Mesenteric fat pad (tissue), 1 donor: ENCODE data around the gene CABLES1. TPM values are rescaled to one million over a fixed set of nuclear protein-coding genes. Genes with fewer than 3 reads are reported as not detected.

Source experiments
- DNase-seq: peaks from one replicate; pipeline ENCODE4 v3.0.0-alpha.2; 2020; ENCODE audit warnings: low spot score
- total RNA-seq: library from RNA; stranded (reverse); fragmentation: NEBNext Ultra II Directional; extraction: Animal tissue kit (Norgen Biotek cat#: 25700); gene quantifications from one replicate; pipeline ENCODE4 v1.2.1, GENCODE V29; 2021
- donor health status: DM: yes; HTN: yes; CAD: no.

The CABLES1 gene
- total RNA-seq, 1 donor from 2014 or later, result 57.0 TPM

DNA sequence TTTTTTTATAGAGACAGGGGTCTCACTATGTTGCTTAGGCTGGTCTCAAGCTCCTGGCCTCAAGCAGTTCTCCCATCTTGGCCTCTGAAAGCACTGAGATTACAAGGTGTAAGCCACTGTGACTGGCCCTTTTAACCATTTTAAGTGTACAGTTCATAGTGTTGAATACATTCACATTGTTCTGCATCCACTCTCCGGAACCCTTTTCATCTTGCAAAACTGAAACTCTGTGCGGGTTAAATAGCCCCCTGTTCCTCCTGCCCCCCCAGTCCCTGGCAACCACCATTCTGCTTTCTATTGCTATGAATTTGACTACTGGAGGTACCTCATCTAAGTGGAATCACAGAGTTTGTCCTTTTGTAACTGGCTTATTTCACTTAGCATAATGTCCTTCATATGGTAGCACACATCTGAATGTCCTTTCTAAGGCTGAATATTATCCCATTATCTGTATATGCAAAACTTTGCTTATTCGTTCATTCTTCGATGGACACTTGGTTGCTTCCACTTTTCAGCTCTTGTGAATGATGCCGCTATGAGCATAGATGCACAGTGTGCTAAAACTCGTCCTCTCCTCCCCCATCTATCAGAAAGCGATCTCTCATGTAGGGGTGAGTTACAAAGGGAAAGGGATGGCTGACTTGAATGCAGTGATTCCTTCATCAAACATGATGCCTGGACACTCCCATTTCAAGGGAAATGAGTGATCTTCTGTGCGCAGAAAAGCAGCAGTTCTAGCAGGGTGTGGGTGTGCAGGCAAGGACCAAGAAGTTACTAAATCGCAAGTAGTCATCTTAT, 30.2 kb downstream of the CABLES1 start:
- DNase-seq, result no peak

DNA sequence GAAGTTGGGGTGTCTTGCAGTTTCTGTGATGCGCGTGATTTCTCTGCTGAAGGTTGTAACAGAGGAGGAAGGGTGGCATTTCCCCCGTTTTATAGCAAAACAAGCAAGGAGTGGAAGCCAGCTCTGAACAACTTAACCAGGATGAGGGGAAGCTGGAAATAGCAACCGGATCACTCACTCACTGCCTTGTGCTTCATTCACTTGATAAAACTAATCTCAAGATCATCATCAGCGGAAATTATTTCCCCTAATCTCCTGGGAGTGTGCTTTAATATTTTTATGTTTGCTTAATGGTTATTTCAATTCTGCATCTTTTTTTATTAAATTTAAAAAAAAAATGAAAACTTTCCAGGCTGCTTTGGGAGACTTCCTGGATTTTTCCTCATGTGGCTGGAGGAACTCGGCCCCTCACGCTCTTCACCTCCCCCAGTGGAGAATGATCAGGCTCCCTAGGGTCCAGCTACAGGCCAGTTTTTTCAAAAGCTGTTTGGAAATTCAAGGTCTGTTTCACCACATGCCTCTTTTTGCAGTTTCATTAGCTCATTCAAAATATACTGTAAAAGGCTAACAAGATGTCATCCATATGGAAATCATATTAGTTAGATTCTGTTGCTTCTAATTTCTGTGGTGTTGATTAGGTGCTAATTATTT, 31.7 kb downstream of the CABLES1 start:
- DNase-seq, result no peak

GRCh38 chr18:23169673-23170044, 34.4 kb downstream of the CABLES1 start:
- no peak for DNase-seq

- no peak for DNase-seq
These were observed 34.9 kb downstream of the CABLES1 start for GRCh38 chr18:23170137-23170536.

DNA sequence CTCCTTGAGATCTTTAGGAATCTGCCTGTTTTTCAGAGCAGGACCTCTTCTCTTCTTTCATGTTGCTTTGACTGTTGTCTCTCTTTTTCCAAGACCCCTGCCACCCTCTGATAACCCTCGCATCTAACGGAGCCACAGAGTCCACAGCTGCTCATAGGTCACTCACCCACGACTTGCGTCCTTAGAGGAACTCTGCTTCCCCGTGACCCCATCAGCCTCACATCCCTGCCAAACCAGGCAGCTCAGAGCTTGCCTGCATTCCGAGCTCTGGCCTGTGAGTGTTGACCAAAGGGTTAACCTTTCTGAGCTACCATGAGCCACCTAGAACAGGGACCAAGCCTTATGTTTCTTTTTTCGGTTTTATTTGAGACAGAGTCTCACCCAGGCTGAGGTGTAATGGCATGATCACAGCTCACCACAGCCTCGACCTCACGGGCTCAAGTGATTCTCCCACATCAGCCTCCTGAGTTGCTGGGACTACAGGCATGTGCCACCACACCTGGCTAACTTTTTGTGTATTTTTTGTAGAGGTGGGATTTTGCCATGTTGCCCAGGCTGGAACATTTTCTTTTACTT, 36.4 kb downstream of the CABLES1 start:
- DNase-seq, result no peak

GRCh38 chr18:23172591-23173380, 37.5 kb downstream of the CABLES1 start:
- DNase-seq, result no peak

DNA sequence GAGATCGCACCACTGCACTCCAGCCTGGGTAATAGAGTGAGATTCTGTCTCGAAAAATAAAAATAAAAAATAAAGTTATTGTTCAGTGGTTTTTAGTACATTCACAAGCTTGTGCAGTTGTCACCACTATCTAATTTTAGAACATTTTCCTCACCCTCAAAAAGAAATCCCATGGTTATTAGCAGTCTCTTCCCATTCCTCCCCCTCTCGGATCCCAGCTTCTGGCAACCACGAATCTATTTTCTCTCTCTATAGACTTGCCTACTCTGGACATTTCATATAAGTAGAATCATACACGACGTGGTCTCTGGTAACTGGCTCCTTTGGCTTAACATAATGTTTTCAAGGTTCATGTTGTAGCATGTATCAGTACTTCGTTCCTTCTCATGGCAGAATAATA, 38.6 kb downstream of the CABLES1 start:
- no peak for DNase-seq

- no peak for DNase-seq
These were observed 41.6 kb downstream of the CABLES1 start for GRCh38 chr18:23176701-23177432.

- no peak for DNase-seq
These were observed 42.3 kb downstream of the CABLES1 start for GRCh38 chr18:23177433-23178072.

- no peak for DNase-seq
These were observed 42.9 kb downstream of the CABLES1 start for GRCh38 chr18:23178201-23178600.

DNA sequence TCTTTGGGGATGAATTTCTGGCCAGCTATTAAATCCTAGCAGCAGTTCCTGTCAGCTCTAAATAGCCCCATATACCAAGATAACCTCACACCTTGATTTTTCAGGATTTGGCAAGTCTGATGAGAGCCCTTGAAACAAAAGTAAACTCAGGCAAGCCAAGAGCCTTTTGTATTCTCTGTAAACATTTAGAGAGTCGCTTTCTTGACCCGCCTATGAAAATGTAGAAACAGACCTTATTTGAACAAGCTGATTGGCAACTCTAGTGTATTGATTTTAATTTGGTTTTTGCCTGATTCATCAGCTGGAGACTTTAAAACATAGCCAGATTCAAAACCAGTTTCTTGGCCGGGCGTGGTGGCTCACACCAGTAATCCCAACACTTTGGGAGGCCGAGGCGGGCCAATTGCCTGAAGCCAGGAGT, 43.4 kb downstream of the CABLES1 start:
- DNase-seq, result no peak

DNA sequence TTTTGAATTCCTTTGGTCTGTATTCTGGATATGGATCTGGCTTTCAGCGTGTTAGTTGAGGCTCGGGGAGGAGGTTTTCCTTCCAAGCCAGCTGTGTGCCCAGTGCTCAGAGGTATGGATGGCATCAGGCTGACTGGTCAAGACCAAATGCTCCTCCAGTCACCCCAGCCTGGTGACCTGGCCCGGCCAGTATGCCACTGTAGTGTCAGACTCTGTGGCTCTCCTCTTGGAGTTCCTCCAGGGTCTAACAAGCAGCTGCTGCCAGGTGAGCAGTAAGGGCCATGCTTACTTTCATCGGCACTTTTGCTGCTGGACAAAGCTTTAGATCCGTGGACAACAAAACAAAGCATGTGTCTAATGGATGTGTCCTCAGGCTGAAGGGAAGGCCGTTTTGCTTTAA, 44.1 kb downstream of the CABLES1 start:
- DNase-seq, result no peak

- no peak for DNase-seq
These were observed 46.3 kb downstream of the CABLES1 start for GRCh38 chr18:23181547-23181946.

DNA sequence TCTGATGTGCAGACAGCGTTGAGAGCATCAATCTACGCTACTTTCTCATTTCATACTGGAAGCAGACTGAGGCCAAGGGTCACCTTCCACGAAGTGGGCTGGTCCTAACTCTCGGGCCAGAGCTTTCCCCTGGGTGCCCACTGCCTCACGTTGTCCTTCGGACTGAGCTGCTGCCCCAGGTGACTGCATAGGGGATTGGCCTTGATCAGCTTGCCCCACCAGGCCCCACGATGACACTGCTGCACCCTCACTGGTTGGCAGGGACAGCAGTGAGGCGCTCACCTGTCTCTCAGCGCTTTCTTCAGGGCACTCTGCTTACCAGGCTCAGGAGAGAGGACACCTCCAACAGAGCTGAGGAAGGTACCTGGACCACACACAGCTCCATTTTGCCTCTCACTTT, 47.3 kb downstream of the CABLES1 start:
- no peak for DNase-seq

- no peak for DNase-seq
These were observed 48.3 kb downstream of the CABLES1 start for GRCh38 chr18:23183411-23184150.

DNA sequence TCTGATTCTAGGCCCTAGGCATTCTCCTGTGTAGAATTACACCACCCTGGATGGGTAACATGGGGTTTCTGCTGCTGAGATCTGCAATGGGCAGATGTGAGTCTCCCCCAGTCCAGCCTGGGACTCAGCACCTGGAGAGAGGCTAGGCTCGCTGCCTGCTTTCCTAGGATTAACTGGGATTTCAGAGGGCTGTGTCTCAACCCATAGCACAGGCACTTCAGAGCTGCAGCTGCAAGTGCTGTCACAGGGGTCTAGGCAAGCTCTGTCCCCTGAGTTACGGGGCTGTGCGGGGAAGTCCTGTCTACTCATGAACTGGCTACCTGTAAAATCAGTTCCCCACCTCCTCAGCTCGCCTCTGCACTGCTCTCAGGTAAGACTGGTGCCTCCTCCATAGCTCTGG, 51.5 kb downstream of the CABLES1 start:
- no peak for DNase-seq

- DNase-seq, result no peak
These were observed 52.9 kb downstream of the CABLES1 start for GRCh38 chr18:23188068-23188760.

DNA sequence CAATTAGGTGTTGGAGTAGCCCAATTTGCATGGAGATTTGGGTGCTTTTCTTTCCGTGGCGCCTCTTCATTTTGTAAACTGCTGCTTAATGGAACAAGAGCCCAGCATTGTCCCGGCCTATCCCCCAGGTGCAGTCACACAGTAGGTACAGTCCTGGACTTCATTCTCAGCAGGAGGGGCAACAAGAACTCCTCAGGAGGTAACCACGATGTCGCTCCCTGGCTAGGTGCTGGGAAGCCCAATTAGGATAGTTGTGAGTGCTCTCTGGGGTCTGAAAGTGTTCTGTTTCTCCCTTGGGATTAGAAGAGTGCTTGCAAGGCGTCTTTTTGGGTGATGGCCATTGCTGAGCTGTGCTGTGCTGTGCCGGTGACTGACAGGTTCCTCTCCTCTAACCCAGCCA, 53.8 kb downstream of the CABLES1 start:
- DNase-seq, result no peak
